HEK293T (cell line): ENCODE data around the gene ZNF605.
A peak's percentile ranks its signal among the peaks of the same experiment; 100 is the strongest.
"Not testable (repeated sequence)": the region's sequence is repeated elsewhere in the genome, so short reads cannot be mapped to it uniquely, and the experiment has no call there.

Experiments used
- CTCF ChIA-PET: fragments of 350-600 bp; formaldehyde crosslinking; extraction: SDS; loops from one replicate; lab custom pipeline; 2021; ENCODE audit warnings: antibody characterized with exemption, inconsistent platforms; lab: Yijun Ruan, JAX
- POLR2A ChIA-PET: fragments of 350-600 bp; formaldehyde crosslinking; extraction: SDS; loops from one replicate; lab custom pipeline; 2020; ENCODE audit warnings: antibody characterized with exemption, inconsistent platforms; lab: Yijun Ruan, JAX
- DNase-seq: peaks from one replicate; pipeline ENCODE4 v3.0.0; 2012; ENCODE audit warnings: mixed read lengths; ENCODE audit errors: extremely low spot score
- ARNT ChIP-seq: fragments of 450-650 bp; IDR thresholded peaks from 2 replicates; pipeline ENCODE4 v1.6.1; 2017; ENCODE audit warnings: mild to moderate bottlenecking
- BHLHE40 ChIP-seq: fragments of 450-650 bp; IDR thresholded peaks from 2 replicates; pipeline ENCODE4 v1.6.1; 2016; ENCODE audit warnings: mild to moderate bottlenecking, moderate library complexity, borderline replicate concordance
- CTBP1 ChIP-seq: fragments of 450-650 bp; IDR thresholded peaks from 2 replicates; pipeline ENCODE4 v1.6.1; 2016; ENCODE audit warnings: borderline replicate concordance
- ELF4 ChIP-seq: fragments of 450-650 bp; IDR thresholded peaks from 2 replicates; pipeline ENCODE4 v1.6.1; 2017; ENCODE audit warnings: antibody characterized with exemption
- FOXA1 ChIP-seq: fragments of 450-650 bp; IDR thresholded peaks from 2 replicates; pipeline ENCODE4 v1.6.1; 2016; ENCODE audit warnings: mild to moderate bottlenecking
- FOXK2 ChIP-seq: fragments of 450-650 bp; IDR thresholded peaks from 2 replicates; pipeline ENCODE4 v1.6.1; 2016; ENCODE audit warnings: mild to moderate bottlenecking
- FOXM1 ChIP-seq: fragments of 450-650 bp; IDR thresholded peaks from 2 replicates; pipeline ENCODE4 v1.6.1; 2017; ENCODE audit warnings: mild to moderate bottlenecking, borderline replicate concordance
- HDGF ChIP-seq: fragments of 450-650 bp; IDR thresholded peaks from 2 replicates; pipeline ENCODE4 v1.6.1; 2017; ENCODE audit warnings: antibody characterized with exemption, borderline replicate concordance
- L3MBTL2 ChIP-seq: fragments of 450-650 bp; conservative IDR thresholded peaks from 2 replicates; pipeline ENCODE4 v1.6.1; 2016; ENCODE audit warnings: mild to moderate bottlenecking
- LEF1 ChIP-seq: fragments of 450-650 bp; IDR thresholded peaks from 2 replicates; pipeline ENCODE4 v1.6.1; 2017; ENCODE audit warnings: mild to moderate bottlenecking, borderline replicate concordance
- NFRKB ChIP-seq: fragments of 450-650 bp; IDR thresholded peaks from 2 replicates; pipeline ENCODE4 v1.6.1; 2016; ENCODE audit warnings: mild to moderate bottlenecking, moderate library complexity
- SP1 ChIP-seq: fragments of 450-650 bp; IDR thresholded peaks from 2 replicates; pipeline ENCODE4 v1.6.1; 2017
- SUZ12 ChIP-seq: fragments of 450-650 bp; IDR thresholded peaks from 2 replicates; pipeline ENCODE4 v1.6.1; 2016; ENCODE audit warnings: mild to moderate bottlenecking
- TARDBP ChIP-seq: fragments of 450-650 bp; IDR thresholded peaks from 2 replicates; pipeline ENCODE4 v1.6.1; 2016
- ZNF384 ChIP-seq: fragments of 450-650 bp; IDR thresholded peaks from 2 replicates; pipeline ENCODE4 v1.6.1; 2016
- TF ChIP-seq, protein P1 (sequence below): fragments of 450-650 bp; IDR thresholded peaks from 2 replicates; pipeline ENCODE4 v1.6.1; 2016

The ZNF605 gene

DNA sequence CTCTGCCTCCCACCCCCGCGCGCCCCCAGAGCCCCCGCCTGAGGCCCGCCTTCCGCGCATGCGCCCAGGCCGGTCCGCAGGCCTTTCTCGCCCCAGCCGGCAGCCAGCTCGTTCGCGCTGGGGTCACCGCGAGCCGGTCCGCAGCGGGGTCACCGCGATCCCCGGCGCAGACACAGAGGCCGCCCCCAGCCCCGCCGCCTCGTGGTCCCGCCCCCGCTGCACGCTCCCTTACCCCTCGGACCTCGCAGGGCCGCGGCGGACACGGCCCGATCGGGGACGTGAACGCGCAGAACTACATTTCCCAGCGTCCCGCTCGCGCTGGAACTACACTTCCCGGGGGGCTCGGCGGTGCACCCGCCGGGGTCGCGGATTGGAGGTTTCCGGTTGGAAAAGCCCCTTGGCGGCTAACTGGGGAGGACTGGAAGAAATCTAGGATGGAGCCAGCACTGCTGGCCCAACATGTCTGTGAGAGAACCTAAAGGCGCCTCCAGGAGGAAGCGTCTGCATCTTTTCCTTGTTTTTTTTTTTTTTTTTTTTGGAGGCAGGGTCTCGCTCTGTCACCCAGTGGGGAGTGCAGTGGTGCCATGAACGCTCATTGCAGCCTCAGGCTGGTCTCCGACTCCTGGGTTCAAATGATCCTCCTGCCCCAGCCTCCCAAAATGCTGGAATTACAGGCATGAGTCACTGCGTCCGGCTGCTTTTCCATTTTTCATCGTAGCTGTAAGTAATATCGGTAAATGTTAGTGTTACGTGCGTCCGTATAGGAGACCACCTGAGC, at the start of gene ZNF605:
TSS of gene ZNF605 (minus strand) at position 296 of the 778 bp plus-strand sequence. CDS start 10,671 bp downstream, outside the sequence.
- DNase-seq: peak; percentile 88
- TF ChIP-seq CTBP1 (no peak), ARNT (no peak), NFRKB (no peak), ELF4 (peak; percentile 22; the same call in 1 of the 2 replicates), TARDBP (no peak), LEF1 (no peak), FOXK2 (no peak), SP1 (no peak), ZNF384 (peak; percentile 71), HDGF (no peak), FOXA1 (no peak), SUZ12 (peak; percentile 68), FOXM1 (no peak), BHLHE40 (no peak), L3MBTL2 (peak; percentile 39)
- TF ChIP-seq, protein P1, sequence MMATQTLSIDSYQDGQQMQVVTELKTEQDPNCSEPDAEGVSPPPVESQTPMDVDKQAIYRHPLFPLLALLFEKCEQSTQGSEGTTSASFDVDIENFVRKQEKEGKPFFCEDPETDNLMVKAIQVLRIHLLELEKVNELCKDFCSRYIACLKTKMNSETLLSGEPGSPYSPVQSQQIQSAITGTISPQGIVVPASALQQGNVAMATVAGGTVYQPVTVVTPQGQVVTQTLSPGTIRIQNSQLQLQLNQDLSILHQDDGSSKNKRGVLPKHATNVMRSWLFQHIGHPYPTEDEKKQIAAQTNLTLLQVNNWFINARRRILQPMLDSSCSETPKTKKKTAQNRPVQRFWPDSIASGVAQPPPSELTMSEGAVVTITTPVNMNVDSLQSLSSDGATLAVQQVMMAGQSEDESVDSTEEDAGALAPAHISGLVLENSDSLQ: no peak
- ChIA-PET CTCF (no interaction called here), POLR2A (interaction anchor here (0.6 kb wide), 1 partner anchor 124 kb away, joined by 3 read pairs; no protein-coding TSS in a partner anchor)

DNA sequence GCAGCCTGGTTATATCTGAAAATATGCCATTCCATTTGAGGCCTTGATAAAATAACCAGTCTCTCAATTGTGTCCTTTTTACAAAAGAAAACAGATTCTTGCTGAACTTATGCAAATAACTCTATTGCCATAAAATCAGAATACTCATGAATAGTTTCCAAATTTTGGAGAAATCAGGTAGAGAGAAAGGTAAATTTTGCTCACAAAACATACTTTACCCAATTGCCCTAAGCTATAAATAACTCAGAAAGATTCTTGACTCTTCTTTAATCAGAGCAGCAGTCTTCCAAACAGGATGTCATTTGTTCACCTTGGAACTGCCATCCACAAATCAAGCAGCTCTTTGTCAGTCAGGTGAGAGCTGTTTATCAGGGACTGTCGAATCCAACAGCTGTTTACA, 42.6 kb upstream of the ZNF605 start:
- TF ChIP-seq, protein P1: no peak
- TF ChIP-seq FOXA1: no peak
- no peak for TF ChIP-seq ZNF384
- no peak for TF ChIP-seq SP1
- no peak for TF ChIP-seq TARDBP
- DNase-seq: no peak
- ChIA-PET CTCF (no interaction called here), POLR2A (no interaction called here)

DNA sequence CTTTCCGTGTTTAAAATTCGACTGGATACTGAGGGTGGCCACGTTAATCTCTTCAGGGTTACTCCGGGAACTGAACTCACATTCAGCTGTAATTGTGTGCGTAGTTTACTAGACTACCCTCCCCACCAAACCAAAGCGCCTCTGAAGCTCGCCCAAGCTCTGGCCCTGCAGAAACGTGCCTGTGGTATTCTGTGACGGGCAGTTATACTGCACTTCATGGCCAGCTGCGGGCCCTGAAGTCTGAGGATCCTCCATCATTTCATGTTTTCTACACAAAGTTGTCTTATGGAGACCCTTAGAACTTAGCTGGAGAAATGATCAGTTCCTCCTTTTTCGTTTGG, 30.7 kb upstream of the ZNF605 start:
- POLR2A ChIA-PET: interaction anchor here (0.9 to 1.6 kb wide), 5 partner anchors 23 to 143 kb away, joined by 3 to 5 read pairs (median 3); partner anchors contain the start of genes CHFR, ZNF10 and ZNF891
- CTCF ChIA-PET: no interaction called here
- peak; percentile 11 for DNase-seq
- no peak for TF ChIP-seq NFRKB
- TF ChIP-seq BHLHE40: no peak
- no peak for TF ChIP-seq ELF4
- no peak for TF ChIP-seq L3MBTL2
- no peak for TF ChIP-seq ARNT
- no peak for TF ChIP-seq FOXM1
- TF ChIP-seq SP1: no peak
- TF ChIP-seq LEF1: no peak
- no peak for TF ChIP-seq SUZ12
- TF ChIP-seq HDGF: no peak
- TF ChIP-seq ZNF384: no peak
- TF ChIP-seq FOXK2: no peak
- no peak for TF ChIP-seq TARDBP

DNA sequence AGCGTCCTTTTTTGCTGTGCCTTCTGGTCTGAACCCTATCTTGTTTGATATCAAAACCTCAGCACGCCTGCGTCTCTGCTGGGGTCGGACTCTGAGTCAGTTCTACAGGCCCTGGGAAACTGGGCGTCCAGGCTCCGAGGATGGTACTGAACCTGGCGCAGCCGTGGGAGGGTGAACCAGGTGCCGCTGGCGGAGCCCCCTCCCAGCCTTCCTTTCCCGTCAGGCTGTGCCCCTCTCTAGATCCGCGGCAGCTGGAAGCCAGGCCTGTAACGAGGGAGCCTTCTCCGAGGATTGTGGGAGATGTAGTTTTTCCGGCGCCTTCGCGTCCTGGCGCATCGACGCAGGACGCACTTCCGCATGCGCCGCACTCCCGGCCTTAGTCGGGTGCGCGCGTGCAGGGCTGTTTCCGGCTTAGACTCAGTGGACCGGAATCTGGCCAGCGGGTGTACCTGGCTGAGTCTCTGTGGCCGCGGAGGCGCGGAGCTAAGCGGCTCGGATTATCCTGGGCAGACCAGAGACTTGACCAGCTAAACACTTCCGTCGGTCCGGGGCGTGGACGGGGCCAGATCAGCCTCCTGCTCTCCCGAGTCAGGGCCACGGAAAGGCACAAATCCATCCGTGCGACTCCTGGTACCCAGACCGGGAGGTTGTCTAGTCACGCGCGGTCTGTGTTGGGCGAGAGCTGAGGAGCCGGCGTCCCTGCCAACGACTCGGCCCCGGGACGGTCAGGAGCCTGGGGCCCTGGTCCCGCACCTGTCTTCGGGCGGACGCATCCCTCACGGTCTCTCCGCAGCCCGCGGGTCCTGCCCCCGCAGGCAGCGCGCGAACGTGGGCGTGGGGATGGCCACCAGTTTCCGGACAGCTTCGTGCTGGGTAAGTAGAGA, 30.1 kb upstream of the ZNF605 start, which contains the start of gene ZNF26:
TSS of gene ZNF26 (plus strand) at position 367 of the 884 bp plus-strand sequence. CDS start at position 841, 474 bp downstream.
- CTCF ChIA-PET: no interaction called here
- POLR2A ChIA-PET: interaction anchor here (0.9 to 1.6 kb wide), 6 partner anchors 22 to 195 kb away, joined by 3 to 5 read pairs (median 3); partner anchors contain the start of genes CHFR, ZNF10, ZNF268 and ZNF891
- peak; percentile 85 for TF ChIP-seq ELF4
- no peak for TF ChIP-seq FOXK2
- TF ChIP-seq BHLHE40: no peak
- peak; percentile 87 for TF ChIP-seq L3MBTL2
- peak; percentile 95 for DNase-seq

DNA sequence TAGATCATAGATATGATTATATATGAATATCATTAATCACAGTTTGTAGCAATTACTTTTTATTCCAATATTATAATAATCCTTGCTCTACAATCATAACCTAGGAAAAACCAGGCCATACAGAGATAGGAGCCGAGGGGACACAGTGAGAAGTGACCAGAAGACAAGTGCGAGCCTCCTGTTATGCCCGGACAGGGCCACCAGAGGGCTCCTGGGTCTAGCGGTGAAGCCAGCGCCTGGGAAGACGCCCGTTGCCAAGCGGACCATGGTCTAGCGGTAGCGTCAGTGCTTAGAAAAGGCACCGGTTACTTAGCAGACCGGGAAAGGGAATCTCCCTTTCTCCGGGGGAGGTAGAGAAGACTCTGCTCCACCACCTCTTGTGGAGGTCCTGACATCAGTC, 20.8 kb upstream of the ZNF605 start:
- POLR2A ChIA-PET, CTCF ChIA-PET: not testable (repeated sequence)

DNA sequence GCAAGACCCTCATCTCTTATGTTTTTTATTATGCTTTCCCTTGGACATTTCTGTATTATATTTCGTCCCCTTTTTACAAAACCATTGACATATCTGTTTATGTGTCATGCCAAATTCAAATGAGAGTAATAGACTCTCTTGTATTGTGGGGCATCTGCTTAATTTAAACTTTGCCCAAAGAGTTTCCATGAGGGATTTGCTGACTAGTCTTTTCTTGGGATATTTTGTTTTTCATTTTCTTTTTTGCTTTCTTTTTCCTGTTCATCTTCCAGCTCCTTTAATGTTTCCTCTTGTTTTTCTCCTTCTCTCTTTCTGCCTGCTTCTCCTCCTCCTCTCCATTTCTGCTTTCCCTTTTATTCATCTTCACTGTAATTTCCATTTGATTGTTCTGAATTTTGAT, 16.3 kb upstream of the ZNF605 start:
- TF ChIP-seq TARDBP (no peak), CTBP1 (no peak), SP1 (no peak), SUZ12 (no peak), FOXM1 (no peak), HDGF (no peak), LEF1 (no peak), ARNT (no peak), ELF4 (no peak), FOXK2 (no peak), ZNF384 (no peak), NFRKB (no peak), FOXA1 (no peak), L3MBTL2 (no peak)
- TF ChIP-seq, protein P1: no peak
- ChIA-PET CTCF (interaction anchor here (0.5 kb wide), 1 partner anchor 34 kb away, joined by 4 read pairs; no protein-coding TSS in a partner anchor), POLR2A (no interaction called here)
- no peak for DNase-seq

More for the DNA sequence above, 20.8 kb upstream of the ZNF605 start:
- DNase-seq: not testable (repeated sequence)
